Mucosa of gallbladder (tissue), 1 donor: ENCODE results near the gene TP53TG3D. TPM values are rescaled to one million over a fixed set of nuclear protein-coding genes. Genes with fewer than 3 reads are reported as not detected.
"Not testable (repeated sequence)": the region's sequence is repeated elsewhere in the genome, so short reads cannot be mapped to it uniquely, and the experiment has no call there.

Experiments used
- DNase-seq: peaks from one replicate; pipeline ENCODE4 v3.0.0-alpha.2; 2020; ENCODE audit warnings: low spot score
- total RNA-seq: library from RNA; stranded (reverse); gene quantifications from one replicate; pipeline ENCODE4 v1.2.1, GENCODE V29; 2021
- donor health status: DM: no; HTN: no; CAD: no.

The TP53TG3D gene
- total RNA-seq: 0.63 TPM

- not testable (repeated sequence) for DNase-seq
Measured at GRCh38 chr16:32252986-32253385, at the start of gene TP53TG3D. TSS of gene TP53TG3D (plus strand) at chr16:32253286. CDS start at chr16:32253354, 68 bp downstream.

GRCh38 chr16:32253507-32253906 is 421 bp downstream of the TP53TG3D start:
- not testable (repeated sequence) for DNase-seq

- not testable (repeated sequence) for DNase-seq
Measured at GRCh38 chr16:32261526-32261925, 8.4 kb downstream of the TP53TG3D start.

- not testable (repeated sequence) for DNase-seq
Measured at GRCh38 chr16:32263552-32263951, 10.5 kb downstream of the TP53TG3D start.

- not testable (repeated sequence) for DNase-seq
Measured at GRCh38 chr16:32281910-32282309, 28.8 kb downstream of the TP53TG3D start.

- not testable (repeated sequence) for DNase-seq
Measured at GRCh38 chr16:32283024-32283423, 29.9 kb downstream of the TP53TG3D start.

- DNase-seq: not testable (repeated sequence)
Measured at GRCh38 chr16:32283917-32284495, 30.9 kb downstream of the TP53TG3D start.

GRCh38 chr16:32284800-32285796 is 32.0 kb downstream of the TP53TG3D start:
- not testable (repeated sequence) for DNase-seq

GRCh38 chr16:32286193-32286592 is 33.1 kb downstream of the TP53TG3D start:
- DNase-seq: not testable (repeated sequence)

GRCh38 chr16:32287743-32288142 is 34.7 kb downstream of the TP53TG3D start:
- not testable (repeated sequence) for DNase-seq

- not testable (repeated sequence) for DNase-seq
Measured at GRCh38 chr16:32289197-32289596, 36.1 kb downstream of the TP53TG3D start.

GRCh38 chr16:32302776-32303175 is 49.7 kb downstream of the TP53TG3D start:
- DNase-seq: not testable (repeated sequence)
